Colon (tissue), 2 donors: ENCODE results near the gene HMGCLL1.

ENCODE experiments used
- FAIRE-seq: peaks from 2 replicates; lab custom pipeline; 2012; peaks lifted over from hg19 to GRCh38; lab: Jason Lieb, UNC
- donor health status: control.
- donor health status: control.

Gene HMGCLL1

DNA sequence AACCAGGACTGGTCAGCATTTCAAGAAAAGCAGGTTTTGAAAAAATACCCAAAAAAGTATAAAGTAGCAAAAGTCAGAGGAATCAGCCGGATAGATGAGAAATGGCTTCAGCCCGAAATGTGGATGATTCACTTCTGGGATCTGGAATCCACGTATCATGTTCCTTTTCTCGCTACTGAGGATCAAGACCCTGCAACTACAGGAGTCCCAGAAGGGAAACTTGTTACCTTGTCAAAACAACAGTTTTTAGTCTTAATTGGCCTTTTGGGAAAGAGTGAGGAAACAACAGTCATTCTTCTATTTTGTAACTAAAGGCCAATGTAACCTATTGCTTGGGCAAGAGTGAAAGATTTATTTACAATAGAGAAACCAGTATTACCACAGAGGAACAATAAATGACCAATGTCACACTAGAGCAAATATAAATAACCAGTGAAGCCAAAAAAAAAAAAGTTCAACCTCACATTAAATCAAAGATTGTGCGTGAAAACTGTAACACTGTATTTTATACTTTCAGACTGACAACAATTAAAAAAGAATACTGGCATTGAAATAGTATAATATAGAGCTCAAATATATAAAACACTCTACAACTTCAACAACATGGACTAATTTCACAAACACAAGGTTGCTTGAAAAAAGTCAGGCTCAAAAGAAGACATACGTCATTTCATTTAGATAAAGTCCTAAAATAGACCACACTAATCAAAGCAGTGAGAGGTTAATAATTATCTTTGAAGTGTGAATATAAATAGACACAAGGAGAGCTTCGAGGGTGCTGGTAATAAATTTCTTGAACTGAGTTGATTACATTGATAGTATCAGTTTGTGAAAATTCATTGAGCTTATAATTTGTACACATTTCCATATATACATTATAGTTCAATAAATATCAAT lies 135.5 kb downstream of the HMGCLL1 start:
- no peak for FAIRE-seq

DNA sequence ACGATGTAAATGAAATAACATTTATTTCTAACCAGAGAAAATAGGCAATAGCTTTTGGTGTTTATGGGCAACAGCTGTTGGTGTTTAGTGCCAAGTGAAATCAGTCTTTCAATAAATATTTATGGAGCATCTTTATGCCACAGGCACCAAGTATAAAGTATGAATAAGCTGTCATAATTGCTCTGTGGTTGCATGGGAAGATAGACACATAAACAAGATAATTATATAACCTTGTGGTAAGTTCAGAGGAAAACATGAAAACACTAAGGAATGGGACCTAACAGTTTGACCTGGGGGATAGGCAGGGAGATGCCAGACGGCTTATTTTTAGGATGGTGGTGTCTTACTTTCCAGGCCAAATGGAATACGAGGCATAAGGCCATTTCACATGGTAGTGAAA lies 140.8 kb downstream of the HMGCLL1 start:
- no peak for FAIRE-seq

DNA sequence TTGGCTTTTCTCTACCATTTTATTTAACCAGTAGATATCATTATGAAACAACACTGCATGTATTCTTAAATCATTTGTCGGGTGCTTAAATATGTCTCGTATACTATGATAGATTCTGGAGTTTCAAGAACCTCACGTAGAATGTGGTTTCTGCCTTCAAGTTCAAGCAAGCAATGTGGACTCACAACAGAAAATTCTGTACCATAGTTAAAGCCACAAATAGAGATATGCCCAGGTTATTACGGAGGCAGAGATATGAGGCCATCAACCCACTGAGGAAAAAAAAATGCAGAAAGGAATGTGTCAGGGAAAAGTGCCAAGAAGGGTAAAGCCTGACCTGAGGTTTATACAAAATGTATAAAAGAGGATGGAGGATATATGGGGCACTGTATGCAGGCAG lies 141.9 kb downstream of the HMGCLL1 start:
- no peak for FAIRE-seq

DNA sequence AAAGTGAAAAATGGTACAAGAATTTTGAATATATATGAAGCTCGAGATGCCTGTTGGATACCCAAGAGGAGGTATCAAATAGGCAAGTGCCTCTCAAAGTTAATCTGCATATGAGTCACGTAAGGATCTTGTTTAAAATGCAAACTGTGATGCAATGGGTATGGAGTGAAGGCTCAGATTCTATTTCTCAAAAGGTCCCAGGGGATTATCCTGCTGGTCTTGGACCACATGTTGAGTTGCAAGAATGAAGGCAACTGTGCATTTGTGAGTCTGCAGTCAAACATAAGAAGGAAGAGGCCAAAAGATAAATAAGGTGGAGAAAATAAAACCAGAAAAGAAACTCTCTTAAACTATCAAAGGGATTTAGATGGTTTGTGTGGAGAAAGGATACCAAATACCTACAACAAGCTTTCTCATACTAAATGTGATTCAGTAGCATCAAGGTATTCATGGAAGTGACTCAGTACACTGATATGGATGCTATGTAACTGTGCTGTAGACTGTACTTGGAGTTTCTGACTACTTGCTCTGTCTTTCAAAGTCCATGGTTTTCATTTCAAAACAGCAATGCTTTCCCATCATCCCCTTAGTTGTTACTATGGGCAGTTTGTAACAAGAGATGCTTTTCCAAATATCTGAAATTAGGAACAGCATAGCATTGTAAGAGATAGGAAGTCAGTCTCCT lies 145.4 kb downstream of the HMGCLL1 start:
- no peak for FAIRE-seq

DNA sequence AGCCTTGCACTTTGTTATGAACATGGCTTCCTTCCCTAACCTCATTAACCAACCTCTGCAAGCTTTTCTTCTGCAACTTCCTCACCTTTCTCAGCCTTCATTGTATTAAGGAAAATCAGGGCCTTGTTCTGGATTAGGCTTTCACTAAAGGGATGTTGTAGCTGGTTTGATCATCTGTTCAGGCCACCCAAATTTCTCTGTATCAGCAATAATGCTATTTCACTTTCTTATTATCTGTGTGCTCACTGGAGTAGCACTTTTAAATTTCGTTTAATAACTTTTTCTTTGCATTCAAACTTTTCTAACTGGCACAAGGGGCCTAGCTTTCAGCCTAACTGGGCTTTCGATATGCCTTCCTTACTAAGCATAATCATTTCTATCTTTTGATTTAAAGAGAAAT lies 155.1 kb downstream of the HMGCLL1 start:
- no peak for FAIRE-seq

DNA sequence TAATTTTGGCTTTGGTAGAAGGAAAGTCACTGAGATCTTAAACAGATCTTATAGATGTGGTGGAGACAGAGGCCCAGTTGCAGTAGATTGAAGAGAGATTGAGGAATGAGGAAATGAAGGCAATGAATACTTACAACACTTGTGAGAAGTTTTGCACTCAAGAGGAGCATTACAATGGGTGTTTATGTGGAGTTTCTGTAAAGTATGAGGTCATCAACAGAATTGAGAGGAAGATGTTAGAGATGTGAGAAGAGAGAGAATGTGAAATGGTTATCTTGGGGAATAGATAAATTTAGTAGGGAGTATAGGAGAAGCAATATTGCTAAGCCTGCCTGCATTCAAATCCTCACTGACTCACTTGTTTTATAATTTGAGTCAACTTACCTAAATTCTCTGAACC lies 168.3 kb downstream of the HMGCLL1 start:
- FAIRE-seq: no peak

DNA sequence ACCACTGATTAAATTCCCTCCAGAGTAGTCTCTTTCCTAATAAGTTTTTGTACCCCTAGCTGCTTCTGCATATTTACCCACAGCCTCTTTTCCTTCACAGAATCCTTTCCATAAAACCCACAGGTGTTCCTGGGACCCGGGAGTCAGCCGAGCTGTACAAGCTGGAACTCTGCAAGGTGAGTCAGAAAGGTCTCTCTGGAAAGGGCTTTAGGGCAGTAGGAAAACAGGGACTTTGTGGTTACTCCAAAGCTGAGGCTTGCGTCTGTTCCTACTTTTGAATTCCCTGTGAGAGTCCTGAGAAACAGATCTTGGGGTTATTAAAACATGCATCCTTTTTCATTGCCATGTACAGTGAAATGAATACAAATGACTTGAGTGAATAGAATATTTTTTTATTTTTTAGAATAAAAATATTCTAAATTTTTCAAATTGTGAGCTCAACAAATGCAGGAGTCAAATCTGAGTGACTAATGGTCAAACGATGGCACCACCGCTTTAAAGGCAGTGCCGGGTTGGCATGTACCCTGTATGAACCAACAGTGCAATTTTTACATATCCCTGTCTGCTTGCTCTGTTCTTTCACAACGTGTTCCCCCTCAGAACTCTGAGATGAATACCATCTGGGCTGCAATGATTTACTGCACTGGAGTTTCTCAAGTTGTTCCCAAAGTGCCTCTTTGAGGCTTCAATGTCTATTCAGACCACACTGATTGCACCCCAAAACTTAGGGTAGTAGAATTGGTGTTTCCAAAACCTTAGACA lies 173.3 kb downstream of the HMGCLL1 start:
- no peak for FAIRE-seq

DNA sequence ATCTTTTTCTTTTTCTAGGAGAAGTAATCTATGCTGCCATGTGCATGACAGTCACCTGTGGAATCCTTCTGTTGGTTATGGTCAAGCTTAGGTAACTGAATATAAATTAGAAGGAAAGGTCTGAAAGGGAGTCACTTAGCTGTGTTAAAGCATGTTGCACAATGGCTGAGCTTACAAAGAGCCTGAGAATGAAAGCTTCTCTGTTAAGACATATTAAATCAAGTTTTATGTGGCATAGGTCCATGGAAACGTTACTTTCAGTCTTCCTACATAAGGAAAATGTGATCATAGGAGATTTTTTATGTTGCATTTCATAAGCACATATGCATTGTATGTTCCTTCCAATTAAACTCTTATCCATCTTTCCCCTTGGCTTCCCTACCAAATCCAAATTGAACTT lies 179.6 kb downstream of the HMGCLL1 start:
- FAIRE-seq: no peak

DNA sequence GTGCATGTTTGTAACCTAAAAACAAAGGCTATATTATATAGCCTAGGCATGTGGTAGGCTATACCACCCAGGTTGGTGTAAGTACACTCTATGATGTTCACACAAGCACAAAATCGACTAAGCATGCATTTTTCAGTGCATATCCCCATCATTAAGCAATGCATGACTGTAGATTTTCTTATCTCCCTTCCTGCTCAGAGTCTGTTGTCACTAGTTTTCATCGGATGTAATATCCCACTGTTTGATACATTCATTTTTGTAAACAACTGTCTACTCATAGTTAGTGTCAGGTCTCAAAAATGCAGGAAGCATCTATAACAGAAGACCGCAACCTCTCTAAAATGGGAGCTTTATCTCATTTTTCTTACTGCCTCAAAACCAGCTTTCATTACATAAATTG lies 181.0 kb downstream of the HMGCLL1 start:
- no peak for FAIRE-seq

DNA sequence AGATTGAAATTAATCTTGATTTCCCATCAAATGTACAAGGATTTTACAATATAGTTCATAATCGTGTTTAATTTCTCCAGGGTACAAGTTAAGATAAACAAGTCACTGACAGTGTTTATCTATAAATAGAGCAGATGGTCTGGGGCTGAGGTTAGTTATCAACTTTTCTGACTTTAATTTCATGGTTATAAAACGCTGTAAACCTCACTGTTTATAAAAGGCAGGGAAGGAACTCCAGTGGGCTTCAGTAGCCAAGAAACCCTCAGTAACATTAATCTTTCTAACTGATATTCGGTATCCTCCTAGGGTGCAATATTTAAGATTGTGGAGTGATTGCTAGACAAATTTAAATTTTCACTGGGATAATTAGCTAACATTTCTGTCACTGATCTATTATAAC lies 183.1 kb downstream of the HMGCLL1 start:
- no peak for FAIRE-seq

DNA sequence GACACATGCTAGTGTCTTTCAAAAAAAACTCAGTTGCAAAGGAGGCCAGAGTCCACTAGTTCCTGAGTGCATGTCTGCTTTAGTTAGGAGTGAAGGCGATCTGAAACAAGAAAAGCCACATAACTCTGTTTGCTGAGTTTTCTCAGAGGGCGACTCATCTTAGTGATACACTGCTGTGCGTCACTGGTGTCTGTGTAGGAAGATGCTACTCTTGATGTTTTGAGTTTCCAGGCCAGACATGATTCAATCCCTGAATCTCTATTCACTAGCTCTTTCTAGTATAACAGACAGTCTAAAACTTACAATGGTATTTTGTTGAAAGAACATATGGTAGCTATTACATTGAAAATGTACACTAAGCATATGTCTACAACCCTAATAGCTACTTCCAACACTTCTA lies 190.8 kb downstream of the HMGCLL1 start:
- no peak for FAIRE-seq
